Astrocyte of the hippocampus (primary cell): Measurements from ENCODE around the gene DYNC1LI2.

Experiments used
- DNase-seq: peaks from one replicate; pipeline ENCODE4 v3.0.0; 2011; ENCODE audit warnings: low read depth, low spot score

The DYNC1LI2 gene

GRCh38 chr16:66740533-66740932, 10.9 kb downstream of the DYNC1LI2 start:
- DNase-seq: no peak

GRCh38 chr16:66740010-66740409, 11.4 kb downstream of the DYNC1LI2 start:
- peak; percentile 52 for DNase-seq

GRCh38 chr16:66735891-66736290, 15.5 kb downstream of the DYNC1LI2 start:
- DNase-seq: no peak

- no peak for DNase-seq
Observed at GRCh38 chr16:66731101-66731500, 20.3 kb downstream of the DYNC1LI2 start.

- no peak for DNase-seq
Observed at GRCh38 chr16:66728804-66729203, 22.6 kb downstream of the DYNC1LI2 start.

- peak; percentile 75 for DNase-seq
Observed at GRCh38 chr16:66728117-66728787, 23.2 kb downstream of the DYNC1LI2 start.

GRCh38 chr16:66720766-66721165, 30.6 kb downstream of the DYNC1LI2 start:
- DNase-seq: no peak

GRCh38 chr16:66719246-66719645, 32.2 kb downstream of the DYNC1LI2 start:
- no peak for DNase-seq

GRCh38 chr16:66717776-66718175, 33.6 kb downstream of the DYNC1LI2 start:
- no peak for DNase-seq

GRCh38 chr16:66717112-66717675, 34.2 kb downstream of the DYNC1LI2 start:
- peak; percentile 59 for DNase-seq

GRCh38 chr16:66714654-66715307, 36.6 kb downstream of the DYNC1LI2 start:
- no peak for DNase-seq

GRCh38 chr16:66714062-66714461, 37.3 kb downstream of the DYNC1LI2 start:
- DNase-seq: no peak

GRCh38 chr16:66713076-66713475, 38.3 kb downstream of the DYNC1LI2 start:
- DNase-seq: no peak

GRCh38 chr16:66712512-66712911, 38.9 kb downstream of the DYNC1LI2 start:
- DNase-seq: no peak

GRCh38 chr16:66711581-66711980, 39.8 kb downstream of the DYNC1LI2 start:
- no peak for DNase-seq

GRCh38 chr16:66706506-66706880, 44.9 kb downstream of the DYNC1LI2 start:
- no peak for DNase-seq

- DNase-seq: peak; percentile 48
Observed at GRCh38 chr16:66705790-66706505, 45.5 kb downstream of the DYNC1LI2 start.

GRCh38 chr16:66703406-66704215, 47.8 kb downstream of the DYNC1LI2 start:
- DNase-seq: no peak

GRCh38 chr16:66701516-66701915, 49.9 kb downstream of the DYNC1LI2 start:
- no peak for DNase-seq

- DNase-seq: no peak
Observed at GRCh38 chr16:66701026-66701425, 50.4 kb downstream of the DYNC1LI2 start.

- no peak for DNase-seq
Observed at GRCh38 chr16:66699898-66700297, 51.5 kb downstream of the DYNC1LI2 start.

GRCh38 chr16:66698046-66698445, 53.4 kb downstream of the DYNC1LI2 start:
- no peak for DNase-seq
